Rectal smooth muscle tissue (tissue), 1 donor: ENCODE results near the gene SNAP47.

Experiments used
- H3K27ac ChIP-seq: one replicate; pipeline ENCODE4 v1.7.0; 2013; ENCODE audit warnings: low read depth, low read length, inconsistent platforms
- H3K27me3 ChIP-seq: one replicate; pipeline ENCODE4 v1.7.0; 2013; ENCODE audit warnings: low read length; ENCODE audit not compliant: control insufficient read depth, insufficient read depth
- H3K36me3 ChIP-seq: one replicate; pipeline ENCODE4 v1.7.0; 2013; ENCODE audit warnings: low read length; ENCODE audit not compliant: control insufficient read depth, insufficient read depth
- H3K4me1 ChIP-seq: one replicate; pipeline ENCODE4 v1.7.0; 2013; ENCODE audit warnings: low read length; ENCODE audit not compliant: control insufficient read depth, insufficient read depth
- H3K4me3 ChIP-seq: one replicate; pipeline ENCODE4 v1.7.0; 2013; ENCODE audit warnings: low read length
- H3K9ac ChIP-seq: one replicate; pipeline ENCODE4 v1.7.0; 2013; ENCODE audit warnings: low read length

Gene SNAP47

DNA sequence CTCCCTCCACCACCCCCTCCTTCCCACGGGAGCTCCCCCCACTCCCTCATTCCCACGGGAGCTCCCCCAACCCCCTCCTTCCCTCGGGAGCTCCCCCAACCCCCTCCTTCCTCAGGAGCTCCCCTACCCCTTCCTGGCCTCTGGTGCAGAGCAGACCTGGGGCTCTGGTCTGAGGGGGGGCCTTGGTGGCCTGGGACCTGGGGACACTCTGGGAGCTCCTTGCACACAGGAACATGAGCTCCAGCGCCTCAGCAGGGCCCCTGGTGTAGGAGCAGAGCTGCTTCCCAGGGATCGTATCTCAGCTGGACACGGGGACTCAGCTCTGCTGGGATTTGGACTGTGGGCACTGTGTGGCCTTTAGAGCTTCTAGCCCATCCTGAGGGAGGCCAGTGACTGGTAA, 60.5 kb downstream of the SNAP47 start:
- Histone ChIP-seq H3K9ac (no peak overlapping the region), H3K27ac (no peak overlapping the region), H3K27me3 (no peaks in the 10 kb centered on the region), H3K4me3 (no peak overlapping the region), H3K36me3 (no peaks in the 10 kb centered on the region), H3K4me1 (peaks cover 9% of the 10 kb centered on the region)

DNA sequence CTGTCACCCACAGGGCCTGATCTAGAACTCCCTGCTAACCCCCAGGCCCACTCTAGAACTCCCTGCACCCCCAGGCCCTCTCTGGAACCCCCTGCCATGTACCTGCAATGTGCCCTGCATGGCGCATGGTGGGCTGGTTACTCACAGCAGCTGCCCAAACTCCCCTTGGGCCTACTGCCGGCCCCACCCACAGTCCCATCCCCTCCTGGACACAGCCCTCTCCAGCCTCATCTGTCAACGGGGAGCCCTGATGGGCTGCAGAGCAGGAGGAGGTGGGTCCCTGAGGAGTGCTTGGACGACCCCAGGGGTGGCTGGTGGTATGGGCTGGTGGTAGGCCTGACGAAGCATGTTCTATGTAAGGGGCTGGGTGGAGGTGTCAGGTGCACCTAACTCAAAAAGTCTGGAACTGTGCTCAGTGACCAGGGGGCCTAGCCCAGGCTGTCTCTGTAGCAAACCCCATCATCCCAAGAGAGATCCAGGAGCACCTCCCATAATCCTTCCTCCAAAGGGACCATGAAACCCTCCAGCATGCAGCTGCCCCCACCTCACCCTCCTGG, 61.2 kb downstream of the SNAP47 start:
- no peak overlapping the region for H3K4me3 ChIP-seq
- H3K9ac ChIP-seq: no peak overlapping the region
- no peaks in the 10 kb centered on the region for H3K27me3 ChIP-seq
- peaks cover 9% of the 10 kb centered on the region for H3K4me1 ChIP-seq
- H3K27ac ChIP-seq: no peak overlapping the region
- no peaks in the 10 kb centered on the region for H3K36me3 ChIP-seq

- Histone ChIP-seq H3K27me3 (no peaks in the 10 kb centered on the region), H3K4me3 (no peak overlapping the region), H3K36me3 (no peaks in the 10 kb centered on the region), H3K4me1 (peaks cover 9% of the 10 kb centered on the region), H3K9ac (no peak overlapping the region), H3K27ac (no peak overlapping the region)
Measured at GRCh38 chr1:227797144-227797543, 61.9 kb downstream of the SNAP47 start.

DNA sequence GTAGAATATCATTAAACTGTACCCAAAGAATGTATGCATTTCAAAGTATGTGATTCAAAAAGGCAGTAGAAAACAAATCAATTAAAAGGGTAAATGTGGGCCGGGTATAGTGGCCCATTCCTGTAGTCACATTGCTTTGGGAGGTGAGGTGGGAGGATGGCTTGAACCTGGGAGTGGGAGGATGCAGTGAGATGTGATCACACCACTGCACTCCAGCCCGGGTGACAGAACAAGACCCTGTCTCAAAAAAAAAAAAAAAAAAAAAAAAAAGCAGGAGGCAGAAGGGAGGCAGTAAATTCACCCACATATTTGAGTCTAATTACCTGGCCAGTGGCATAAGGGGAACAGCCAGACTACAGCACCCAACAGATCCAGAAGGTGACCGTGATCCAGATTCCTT, 62.4 kb downstream of the SNAP47 start:
- no peak overlapping the region for H3K27ac ChIP-seq

DNA sequence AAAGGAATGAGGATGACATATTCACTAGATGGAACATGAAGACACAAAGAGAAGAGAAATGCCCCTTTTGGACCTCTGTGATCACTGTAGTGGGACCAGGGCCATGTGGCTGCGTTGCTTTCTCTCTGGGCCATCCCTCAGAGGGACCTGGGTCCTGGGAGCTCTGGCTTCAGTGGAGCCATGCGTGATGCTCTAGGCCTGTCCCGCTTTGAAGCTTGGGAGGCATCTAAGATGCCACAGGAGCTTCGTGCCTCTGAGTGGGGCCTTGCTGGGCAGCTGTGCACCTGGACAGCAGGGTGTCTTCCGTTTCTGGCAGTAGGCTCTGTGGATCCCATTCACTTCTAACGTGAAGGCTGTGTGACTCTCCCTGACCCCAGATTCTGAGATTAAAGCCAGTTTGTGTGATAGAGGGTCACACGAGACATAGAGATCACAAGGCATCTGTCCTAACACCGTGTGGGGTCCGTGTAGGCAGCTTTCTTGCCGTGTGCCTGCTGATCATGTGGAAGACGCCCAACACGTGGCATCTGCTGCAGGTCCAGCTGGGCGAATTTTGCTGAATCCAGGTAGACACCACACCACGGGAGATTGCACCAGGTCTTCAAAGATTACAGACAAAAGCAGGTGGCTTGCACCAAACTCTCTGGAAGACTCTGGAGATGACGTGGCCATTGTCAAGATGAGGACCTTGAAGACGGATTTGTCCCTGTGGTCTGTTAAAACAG, 63.0 kb downstream of the SNAP47 start:
- H3K9ac ChIP-seq: no peak overlapping the region
- no peaks in the 10 kb centered on the region for H3K27me3 ChIP-seq
- no peak overlapping the region for H3K27ac ChIP-seq
- H3K4me3 ChIP-seq: no peak overlapping the region
- H3K4me1 ChIP-seq: peaks cover 9% of the 10 kb centered on the region
- no peaks in the 10 kb centered on the region for H3K36me3 ChIP-seq

More for the DNA sequence above, 62.4 kb downstream of the SNAP47 start:
- no peaks in the 10 kb centered on the region for H3K36me3 ChIP-seq
- H3K27me3 ChIP-seq: no peaks in the 10 kb centered on the region
- H3K4me3 ChIP-seq: no peak overlapping the region
- H3K9ac ChIP-seq: no peak overlapping the region
- peaks cover 9% of the 10 kb centered on the region for H3K4me1 ChIP-seq

- Histone ChIP-seq H3K27ac (no peak overlapping the region), H3K36me3 (no peaks in the 10 kb centered on the region), H3K27me3 (no peaks in the 10 kb centered on the region), H3K4me3 (no peak overlapping the region), H3K4me1 (peaks cover 2% of the 10 kb centered on the region), H3K9ac (no peak overlapping the region)
Measured at GRCh38 chr1:227799756-227800155, 64.5 kb downstream of the SNAP47 start.

GRCh38 chr1:227803933-227804332, 68.7 kb downstream of the SNAP47 start:
- no peak overlapping the region for H3K4me3 ChIP-seq
- H3K9ac ChIP-seq: no peak overlapping the region
- no peaks in the 10 kb centered on the region for H3K36me3 ChIP-seq
- H3K4me1 ChIP-seq: peaks cover 3% of the 10 kb centered on the region
- H3K27ac ChIP-seq: no peak overlapping the region
- no peaks in the 10 kb centered on the region for H3K27me3 ChIP-seq

DNA sequence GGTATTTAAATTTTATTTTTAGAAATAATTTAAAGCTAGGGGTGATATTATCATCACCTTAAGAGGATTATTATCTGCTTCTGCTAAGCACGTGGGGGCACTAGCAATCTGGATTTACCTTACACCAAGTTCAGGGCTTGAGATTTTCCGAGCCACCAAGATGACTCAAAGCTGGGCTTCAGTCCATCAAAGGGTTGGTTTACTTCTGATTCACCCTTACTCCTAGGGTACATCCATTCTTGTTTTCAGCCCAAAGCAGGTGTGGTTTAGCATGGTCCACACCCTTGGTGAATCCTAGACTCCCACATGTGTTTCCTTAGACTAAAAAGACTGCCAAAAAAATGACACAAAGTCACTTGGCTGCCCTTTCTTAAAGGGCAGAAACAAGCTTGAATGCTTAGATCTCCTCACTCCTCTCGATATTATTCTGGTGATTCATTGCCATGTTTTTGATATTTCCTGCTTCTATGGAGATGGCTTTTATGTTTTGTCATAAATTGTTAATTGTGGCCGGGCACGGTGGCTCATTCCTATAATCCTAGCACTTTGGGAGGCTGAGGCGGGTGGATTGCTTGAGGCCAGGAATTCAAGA, 70.5 kb downstream of the SNAP47 start:
- Histone ChIP-seq H3K36me3 (no peaks in the 10 kb centered on the region), H3K4me1 (peaks cover 3% of the 10 kb centered on the region), H3K4me3 (no peak overlapping the region), H3K9ac (no peak overlapping the region), H3K27ac (no peak overlapping the region), H3K27me3 (no peaks in the 10 kb centered on the region)

DNA sequence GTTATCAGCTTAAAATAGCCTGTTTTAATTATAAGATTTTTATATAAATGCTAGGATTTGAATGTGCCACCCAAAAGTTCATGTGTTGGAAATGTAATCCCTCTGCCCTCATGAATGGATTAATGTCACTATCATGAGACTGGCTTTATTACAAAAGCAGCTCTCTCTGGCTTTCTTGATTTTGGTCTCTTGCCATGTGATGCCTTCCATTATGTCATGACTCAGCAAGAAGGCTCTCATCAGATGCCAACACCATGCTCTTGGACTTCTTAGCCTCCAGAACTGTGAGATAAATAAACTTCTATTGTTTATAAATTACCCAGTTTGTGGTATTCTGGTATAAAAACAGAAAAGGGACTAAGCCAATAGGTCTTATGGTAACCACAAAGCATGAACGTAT, 73.3 kb downstream of the SNAP47 start:
- Histone ChIP-seq H3K4me3 (no peak overlapping the region), H3K36me3 (no peaks in the 10 kb centered on the region), H3K27ac (no peak overlapping the region), H3K27me3 (no peaks in the 10 kb centered on the region), H3K9ac (no peak overlapping the region), H3K4me1 (peaks cover 3% of the 10 kb centered on the region)

DNA sequence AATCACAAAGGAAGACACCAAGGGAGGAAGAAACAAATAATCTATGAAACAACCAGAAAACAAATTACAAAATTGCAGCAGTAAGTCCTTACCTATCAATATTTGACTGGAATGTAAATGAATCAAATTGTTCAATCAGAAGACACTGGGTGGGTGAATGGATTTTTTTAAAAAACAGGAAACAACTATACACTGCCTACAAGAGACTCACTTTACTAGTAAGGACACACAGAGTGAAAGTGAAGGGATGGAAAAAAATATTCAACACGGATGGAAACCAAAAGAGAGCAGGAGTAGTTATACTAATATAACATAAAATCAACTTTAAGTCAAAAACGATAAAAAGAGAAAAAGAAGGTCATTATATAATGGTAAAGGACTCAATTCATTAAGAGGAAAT, 73.8 kb downstream of the SNAP47 start:
- no peak overlapping the region for H3K4me3 ChIP-seq
- H3K36me3 ChIP-seq: no peaks in the 10 kb centered on the region
- H3K4me1 ChIP-seq: peaks cover 3% of the 10 kb centered on the region
- H3K27ac ChIP-seq: no peak overlapping the region
- no peak overlapping the region for H3K9ac ChIP-seq
- H3K27me3 ChIP-seq: no peaks in the 10 kb centered on the region

DNA sequence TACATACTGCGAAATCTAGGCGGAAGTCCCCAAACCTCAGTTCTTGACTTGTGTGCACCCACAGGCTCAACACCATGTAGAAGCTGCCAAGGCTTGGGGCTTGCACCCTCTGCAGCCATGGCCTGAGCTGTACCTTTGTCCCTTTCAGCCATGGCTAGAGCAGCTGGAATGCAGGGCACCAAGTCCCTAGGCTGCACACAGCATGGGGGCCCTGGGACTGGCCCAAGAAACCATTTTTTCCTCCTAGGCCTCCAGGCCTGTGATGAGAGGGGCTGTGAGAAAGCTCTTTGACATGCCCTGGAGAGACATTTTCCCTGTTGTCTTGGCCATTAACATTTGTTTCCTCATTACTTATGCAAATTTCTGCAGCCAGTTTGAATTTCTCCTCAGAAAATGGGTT, 78.7 kb downstream of the SNAP47 start:
- no peaks in the 10 kb centered on the region for H3K36me3 ChIP-seq
- no peaks in the 10 kb centered on the region for H3K27me3 ChIP-seq
- no peaks in the 10 kb centered on the region for H3K4me1 ChIP-seq
- H3K9ac ChIP-seq: no peak overlapping the region
- H3K4me3 ChIP-seq: no peak overlapping the region
- no peak overlapping the region for H3K27ac ChIP-seq

DNA sequence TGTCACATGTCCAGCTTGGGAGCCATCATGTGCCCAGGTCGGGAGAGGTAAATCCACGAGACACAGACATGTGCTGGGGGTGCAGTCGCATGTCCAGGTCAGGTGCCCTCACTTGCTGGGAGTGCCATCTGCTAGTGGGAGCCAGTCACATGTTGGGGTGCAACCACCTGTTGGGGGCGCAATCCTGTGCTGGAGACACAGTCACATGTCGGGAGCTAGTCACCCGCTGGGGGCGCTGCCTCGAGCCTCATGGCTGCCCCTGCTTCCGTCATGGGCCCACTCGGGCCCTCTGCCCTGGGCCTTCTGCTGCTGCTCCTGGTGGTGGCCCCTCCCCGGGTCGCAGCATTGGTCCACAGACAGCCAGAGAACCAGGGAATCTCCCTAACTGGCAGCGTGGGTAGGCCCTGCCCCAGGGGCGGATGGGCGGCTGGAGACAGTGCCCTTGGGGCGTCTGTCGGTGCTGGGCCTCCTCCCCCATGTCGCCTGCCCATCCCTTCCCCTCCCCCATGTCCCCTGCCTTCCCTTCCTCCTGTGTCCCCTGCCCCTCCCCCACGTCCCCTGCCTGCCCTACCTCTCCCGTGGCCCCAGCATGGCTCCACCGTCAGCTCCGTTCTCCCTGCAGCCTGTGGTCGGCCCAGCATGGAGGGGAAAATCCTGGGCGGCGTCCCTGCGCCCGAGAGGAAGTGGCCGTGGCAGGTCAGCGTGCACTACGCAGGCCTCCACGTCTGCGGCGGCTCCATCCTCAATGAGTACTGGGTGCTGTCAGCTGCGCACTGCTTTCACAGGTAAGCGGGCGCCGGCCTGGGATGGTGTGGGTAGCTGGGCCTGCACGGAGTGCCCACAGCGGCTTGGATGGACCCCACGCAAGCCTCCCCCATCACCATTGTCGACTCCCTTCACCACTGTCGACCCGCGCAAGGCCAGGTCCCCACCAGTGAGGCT, 80.5 kb downstream of the SNAP47 start, which contains the start of gene PRSS38:
Gene PRSS38, plus strand, starts transcription at position 208 of the 942 bp plus-strand sequence. Its CDS starts 42 bp downstream, at position 250.
- no peak within 1 kb of the TSS for H3K4me3 ChIP-seq
- no peak within 1 kb of the TSS for H3K9ac ChIP-seq
- H3K27me3 ChIP-seq: no peaks in the 10 kb centered on the region
- no peaks in the 10 kb centered on the region for H3K4me1 ChIP-seq
- no peak within 1 kb of the TSS for H3K27ac ChIP-seq
- H3K36me3 ChIP-seq: no peaks in the 10 kb centered on the region
